GM19455 (cell line): Measurements from ENCODE around the gene PPARG.

ENCODE experiments used
- ATAC-seq: cut with Tn5 transposase; IDR thresholded peaks from one replicate; pipeline ENCODE4 v1.9.1; 2021; ENCODE audit not compliant: unreplicated experiment

Gene PPARG

GRCh38 chr3:12339701-12340480, 51.0 kb downstream of the PPARG start:
- ATAC-seq, result no peak

GRCh38 chr3:12340506-12340905, 51.6 kb downstream of the PPARG start:
- ATAC-seq, result no peak

GRCh38 chr3:12342151-12342550, 53.3 kb downstream of the PPARG start:
- no peak for ATAC-seq

GRCh38 chr3:12343047-12343501, 54.2 kb downstream of the PPARG start:
- no peak for ATAC-seq

GRCh38 chr3:12345141-12345561, 56.3 kb downstream of the PPARG start:
- no peak for ATAC-seq

GRCh38 chr3:12345584-12346494, 57.0 kb downstream of the PPARG start:
- ATAC-seq, result no peak

- no peak for ATAC-seq
These were observed 58.4 kb downstream of the PPARG start for GRCh38 chr3:12347301-12347700.

- ATAC-seq, result no peak
These were observed 61.3 kb downstream of the PPARG start for GRCh38 chr3:12349895-12350811.

GRCh38 chr3:12351145-12351544, 62.3 kb downstream of the PPARG start:
- ATAC-seq, result no peak

- no peak for ATAC-seq
These were observed 63.4 kb downstream of the PPARG start for GRCh38 chr3:12352253-12352652.

GRCh38 chr3:12352755-12353154, 63.9 kb downstream of the PPARG start:
- no peak for ATAC-seq

GRCh38 chr3:12353796-12354525, 65.1 kb downstream of the PPARG start:
- ATAC-seq, result no peak

GRCh38 chr3:12356175-12356574, 67.3 kb downstream of the PPARG start:
- ATAC-seq, result no peak

- ATAC-seq, result no peak
These were observed 68.1 kb downstream of the PPARG start for GRCh38 chr3:12356996-12357395.

GRCh38 chr3:12357456-12357855, 68.6 kb downstream of the PPARG start:
- no peak for ATAC-seq

GRCh38 chr3:12363397-12364195, 74.7 kb downstream of the PPARG start:
- no peak for ATAC-seq

GRCh38 chr3:12367346-12367745, 78.5 kb downstream of the PPARG start:
- no peak for ATAC-seq

GRCh38 chr3:12369029-12369428, 80.2 kb downstream of the PPARG start:
- ATAC-seq, result no peak

GRCh38 chr3:12369598-12369997, 80.7 kb downstream of the PPARG start:
- ATAC-seq, result no peak
